Ramos (cell line): ENCODE measurements around the gene BRD9.
"Not testable (repeated sequence)": the region's sequence is repeated elsewhere in the genome, so short reads cannot be mapped to it uniquely, and the experiment has no call there.

Experiments used
- in situ Hi-C: fragments of 300-500 bp; cut with MboI; formaldehyde crosslinking; loops from one replicate; pipeline ENCODE4 v1.14.3; 2022; ENCODE audit warnings: low sequenced_read_pairs; ENCODE audit not compliant: unreplicated experiment

BRD9 gene

GRCh38 chr5:892394-893136 lies at the start of gene BRD9, which contains the start of gene TRIP13:
BRD9 (minus strand) TSS chr5:892801; CDS start chr5:892657, 144 bp downstream.
TRIP13 (plus strand) TSS chr5:892884; CDS start chr5:892999, 115 bp downstream.
- in situ Hi-C loops, result no loop called here

GRCh38 chr5:940741-941140 lies 48.1 kb upstream of the BRD9 start:
- in situ Hi-C loops, result not testable (repeated sequence)

- in situ Hi-C loops, result no loop called here
Observed at GRCh38 chr5:939368-939767, 46.8 kb upstream of the BRD9 start.

- in situ Hi-C loops, result no loop called here
Observed at GRCh38 chr5:937151-937924, 44.7 kb upstream of the BRD9 start.

GRCh38 chr5:936149-937144 lies 43.8 kb upstream of the BRD9 start:
- in situ Hi-C loops, result no loop called here

GRCh38 chr5:935510-936084 lies 43.0 kb upstream of the BRD9 start:
- in situ Hi-C loops, result no loop called here

- in situ Hi-C loops, result not testable (repeated sequence)
Observed at GRCh38 chr5:934381-934967, 41.9 kb upstream of the BRD9 start.

GRCh38 chr5:933951-934350 lies 41.4 kb upstream of the BRD9 start:
- in situ Hi-C loops, result not testable (repeated sequence)

- in situ Hi-C loops, result no loop called here
Observed at GRCh38 chr5:933251-933861, 40.8 kb upstream of the BRD9 start.

GRCh38 chr5:932628-933250 lies 40.1 kb upstream of the BRD9 start:
- in situ Hi-C loops, result no loop called here

- in situ Hi-C loops, result no loop called here
Observed at GRCh38 chr5:932151-932627, 39.6 kb upstream of the BRD9 start.

- in situ Hi-C loops, result no loop called here
Observed at GRCh38 chr5:931570-932145, 39.1 kb upstream of the BRD9 start.

GRCh38 chr5:930866-931265 lies 38.3 kb upstream of the BRD9 start:
- in situ Hi-C loops, result no loop called here

- in situ Hi-C loops, result no loop called here
Observed at GRCh38 chr5:929596-929995, 37.0 kb upstream of the BRD9 start.

- in situ Hi-C loops, result not testable (repeated sequence)
Observed at GRCh38 chr5:929182-929581, 36.6 kb upstream of the BRD9 start.

GRCh38 chr5:927172-928015 lies 34.8 kb upstream of the BRD9 start:
- in situ Hi-C loops, result no loop called here

GRCh38 chr5:926417-927171 lies 34.0 kb upstream of the BRD9 start:
- in situ Hi-C loops, result no loop called here
